Mesendoderm (in vitro differentiated cells): ENCODE results near the gene PRKAB1.

Source experiments
- DNase-seq: peaks from one replicate; pipeline ENCODE4 v3.0.0; 2013
- H2AK5ac ChIP-seq: 2 replicates; pipeline ENCODE4 v1.6.1; 2013; ENCODE audit warnings: low read length, inconsistent platforms
- H2BK120ac ChIP-seq: 2 replicates; pipeline ENCODE4 v1.6.1; 2013; ENCODE audit warnings: low read depth, mild to moderate bottlenecking, low read length, moderate library complexity, mixed read lengths
- H2BK15ac ChIP-seq: replicated peaks from 2 replicates; pipeline ENCODE4 v1.6.1; 2013; ENCODE audit warnings: low read depth, mild to moderate bottlenecking, moderate library complexity
- H2BK5ac ChIP-seq: 2 replicates; pipeline ENCODE4 v1.6.1; 2013; ENCODE audit warnings: low read length, inconsistent platforms
- H3K18ac ChIP-seq: 2 replicates; pipeline ENCODE4 v1.6.1; 2013; ENCODE audit warnings: mild to moderate bottlenecking, low read length, mixed read lengths
- H3K23ac ChIP-seq: one replicate; pipeline ENCODE4 v1.6.1; 2013; ENCODE audit warnings: low read length
- H3K27ac ChIP-seq: 2 replicates; pipeline ENCODE4 v1.5.1; 2013; ENCODE audit warnings: low read depth, mild to moderate bottlenecking, inconsistent platforms, low read length, moderate library complexity
- H3K27me3 ChIP-seq: 2 replicates; pipeline ENCODE4 v1.6.1; 2013; ENCODE audit warnings: low read length, control low read depth, mild to moderate bottlenecking, inconsistent platforms; ENCODE audit not compliant: insufficient read depth, poor library complexity
- H3K36me3 ChIP-seq: 2 replicates; pipeline ENCODE4 v1.6.1; 2013; ENCODE audit warnings: low read length, inconsistent platforms; ENCODE audit not compliant: control insufficient read depth, insufficient read depth
- H3K4ac ChIP-seq: one replicate; pipeline ENCODE4 v1.6.1; 2013; ENCODE audit warnings: low read depth, mild to moderate bottlenecking, low read length, moderate library complexity
- H3K4me1 ChIP-seq: 2 replicates; pipeline ENCODE4 v1.6.1; 2013; ENCODE audit warnings: low read depth, low read length, inconsistent platforms; ENCODE audit not compliant: control insufficient read depth
- H3K4me2 ChIP-seq: 2 replicates; pipeline ENCODE4 v1.6.1; 2013; ENCODE audit warnings: low read length
- H3K4me3 ChIP-seq: 2 replicates; pipeline ENCODE4 v1.5.1; 2013; ENCODE audit warnings: mild to moderate bottlenecking, low read length
- H3K56ac ChIP-seq: one replicate; pipeline ENCODE4 v1.6.1; 2013; ENCODE audit warnings: low read length
- H3K79me1 ChIP-seq: 2 replicates; pipeline ENCODE4 v1.6.1; 2013; ENCODE audit warnings: low read length, inconsistent platforms
- H3K79me2 ChIP-seq: 2 replicates; pipeline ENCODE4 v1.6.1; 2013; ENCODE audit warnings: mild to moderate bottlenecking, low read length; ENCODE audit not compliant: control insufficient read depth, insufficient read depth
- H3K9ac ChIP-seq: 2 replicates; pipeline ENCODE4 v1.6.1; 2013; ENCODE audit warnings: low read length, inconsistent platforms
- H4K5ac ChIP-seq: one replicate; pipeline ENCODE4 v1.6.1; 2013; ENCODE audit warnings: low read length
- H4K8ac ChIP-seq: one replicate; pipeline ENCODE4 v1.6.1; 2013; ENCODE audit warnings: low read depth, mild to moderate bottlenecking, control low read depth, low read length, moderate library complexity
- WGBS: extraction: QIAGEN DNeasy Blood & Tissue Kit; methylation state at CpG from one replicate; pipeline ENCODE4 v1.1.7; 2013; ENCODE audit warnings: low lambda C conversion rate, missing lambda C conversion rate; ENCODE audit not compliant: insufficient coverage; ENCODE audit errors: extremely low coverage; 5-methylcytosine and 5-hydroxymethylcytosine counted together

The PRKAB1 gene

DNA sequence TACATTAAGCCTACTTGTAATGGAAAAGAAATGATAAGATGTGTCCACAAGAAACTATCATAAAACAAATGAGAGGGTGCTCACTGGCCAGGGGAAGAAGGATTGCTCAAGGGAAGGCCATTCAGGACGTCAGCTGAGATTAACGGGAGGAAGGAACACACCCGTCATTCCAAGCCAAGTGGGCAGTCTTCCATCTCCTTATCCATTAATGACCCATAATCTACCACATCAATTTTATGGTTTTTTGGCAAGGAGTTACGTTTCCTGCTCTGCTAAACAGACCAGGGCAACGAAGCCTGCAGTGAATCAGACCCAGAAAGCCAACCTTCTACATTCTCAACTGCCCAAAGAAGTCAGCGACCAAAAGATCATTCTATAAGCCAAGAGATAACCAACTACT lies 25.1 kb downstream of the PRKAB1 start:
- Histone ChIP-seq H2BK120ac (no peak overlapping the region), H3K4me2 (no peak overlapping the region)
- no CpG with 5 or more reads among the region's 6 CpGs for WGBS

DNA sequence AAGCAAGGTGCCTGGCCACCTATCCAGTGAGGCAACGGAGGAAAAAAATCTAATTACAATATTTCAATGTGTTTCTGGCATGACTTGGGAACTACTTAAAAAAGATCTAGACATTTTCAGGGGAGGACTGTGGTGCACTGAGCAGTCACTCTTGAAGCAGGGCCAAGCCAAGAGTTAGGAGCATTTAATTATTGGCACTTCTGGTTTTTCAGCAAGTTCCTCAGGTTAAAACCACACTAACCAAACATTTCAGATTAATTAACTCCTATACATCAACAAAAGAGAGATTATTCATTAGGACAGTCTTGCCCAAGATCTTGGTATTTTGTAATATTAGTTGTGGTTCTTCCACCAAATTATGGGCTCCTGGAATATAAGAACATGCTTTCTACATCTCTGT lies 25.6 kb downstream of the PRKAB1 start:
- no peak overlapping the region for H3K56ac ChIP-seq
- H3K9ac ChIP-seq, result no peak overlapping the region
- H3K79me2 ChIP-seq, result no peaks in the 10 kb centered on the region
- H3K27ac ChIP-seq, result no peak overlapping the region
- no peak overlapping the region for H2BK120ac ChIP-seq
- no peak overlapping the region for H3K23ac ChIP-seq
- no CpG with 5 or more reads among the region's 1 CpG for WGBS
- H3K27me3 ChIP-seq, result no peaks in the 10 kb centered on the region
- no peak overlapping the region for H4K5ac ChIP-seq
- no peaks in the 10 kb centered on the region for H3K79me1 ChIP-seq
- no peak overlapping the region for H3K4ac ChIP-seq
- no peak overlapping the region for H4K8ac ChIP-seq
- no peak overlapping the region for H2AK5ac ChIP-seq
- no peak overlapping the region for H3K18ac ChIP-seq
- H3K4me3 ChIP-seq, result no peak overlapping the region
- H2BK15ac ChIP-seq, result no peak overlapping the region
- no peak overlapping the region for H3K4me2 ChIP-seq
- DNase-seq, result no peak
- H3K4me1 ChIP-seq, result no peaks in the 10 kb centered on the region
- no peak overlapping the region for H2BK5ac ChIP-seq
- no peaks in the 10 kb centered on the region for H3K36me3 ChIP-seq

More for the DNA sequence above, 25.1 kb downstream of the PRKAB1 start:
- Histone ChIP-seq H3K56ac (no peak overlapping the region), H3K9ac (no peak overlapping the region), H3K4ac (no peak overlapping the region), H3K4me3 (no peak overlapping the region), H4K8ac (no peak overlapping the region), H3K18ac (no peak overlapping the region), H3K79me2 (no peaks in the 10 kb centered on the region), H4K5ac (no peak overlapping the region), H3K79me1 (no peaks in the 10 kb centered on the region), H2BK5ac (no peak overlapping the region), H3K23ac (no peak overlapping the region), H2AK5ac (no peak overlapping the region), H2BK15ac (no peak overlapping the region), H3K27me3 (no peaks in the 10 kb centered on the region), H3K4me1 (no peaks in the 10 kb centered on the region), H3K27ac (no peak overlapping the region), H3K36me3 (no peaks in the 10 kb centered on the region)
- DNase-seq, result no peak

DNA sequence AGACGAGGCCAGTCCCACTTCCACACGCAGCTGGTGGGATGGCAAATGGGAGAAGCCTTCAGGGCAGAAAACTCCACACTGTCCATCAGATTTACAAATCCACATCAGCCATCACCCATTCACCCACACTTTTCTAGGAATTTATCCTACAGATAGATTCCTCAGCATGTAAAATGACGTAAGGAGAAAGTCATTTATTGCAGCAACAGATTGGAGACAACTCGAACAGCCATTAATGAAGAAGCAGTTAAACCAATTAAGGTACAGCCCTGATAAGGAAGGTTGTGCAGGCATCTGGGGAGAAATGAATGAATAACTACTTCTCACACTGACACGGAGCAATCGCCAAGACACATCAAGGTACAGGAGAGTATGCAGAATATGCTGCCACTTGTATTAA lies 26.2 kb downstream of the PRKAB1 start:
- Histone ChIP-seq H3K56ac (no peak overlapping the region), H4K8ac (no peak overlapping the region), H3K9ac (no peak overlapping the region), H3K4me3 (no peak overlapping the region), H3K23ac (no peak overlapping the region), H2AK5ac (no peak overlapping the region), H3K4me2 (no peak overlapping the region), H2BK5ac (no peak overlapping the region), H3K79me2 (no peaks in the 10 kb centered on the region), H3K36me3 (no peaks in the 10 kb centered on the region), H3K27me3 (no peaks in the 10 kb centered on the region), H2BK120ac (no peak overlapping the region), H3K4ac (no peak overlapping the region), H2BK15ac (no peak overlapping the region), H3K18ac (no peak overlapping the region), H3K79me1 (no peaks in the 10 kb centered on the region), H4K5ac (no peak overlapping the region), H3K27ac (no peak overlapping the region), H3K4me1 (no peaks in the 10 kb centered on the region)
- no CpG with 5 or more reads among the region's 6 CpGs for WGBS
- DNase-seq, result no peak

DNA sequence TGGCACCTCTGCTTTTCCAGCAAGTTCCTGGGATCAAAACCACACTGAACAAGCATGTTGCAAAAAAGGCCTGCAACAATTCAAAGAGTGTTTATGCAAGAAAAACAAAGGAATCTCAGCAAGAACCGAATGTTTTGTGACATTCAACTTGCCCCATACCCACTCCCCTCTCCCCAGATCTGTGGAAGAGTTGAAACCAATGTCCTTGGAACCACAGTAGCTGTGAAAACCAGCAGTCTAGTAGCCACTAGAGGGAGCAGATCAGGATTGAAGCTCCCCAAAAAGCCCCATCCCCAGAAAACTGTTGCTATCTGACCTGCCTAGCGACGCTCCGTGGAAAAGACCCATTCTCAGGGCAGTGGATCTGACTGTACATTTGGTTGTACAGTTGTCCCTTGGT lies 27.1 kb downstream of the PRKAB1 start:
- no peaks in the 10 kb centered on the region for H3K4me1 ChIP-seq
- H4K5ac ChIP-seq, result no peak overlapping the region
- H3K18ac ChIP-seq, result no peak overlapping the region
- peak; percentile 53 for DNase-seq
- no peak overlapping the region for H2BK120ac ChIP-seq
- no peaks in the 10 kb centered on the region for H3K79me2 ChIP-seq
- no peak overlapping the region for H3K4ac ChIP-seq
- H3K9ac ChIP-seq, result no peak overlapping the region
- H3K23ac ChIP-seq, result no peak overlapping the region
- no peak overlapping the region for H3K4me3 ChIP-seq
- H2BK5ac ChIP-seq, result no peak overlapping the region
- no peak overlapping the region for H4K8ac ChIP-seq
- H3K36me3 ChIP-seq, result peaks cover 2% of the 10 kb centered on the region
- no peak overlapping the region for H3K4me2 ChIP-seq
- no CpG with 5 or more reads among the region's 4 CpGs for WGBS
- no peak overlapping the region for H3K27ac ChIP-seq
- H3K79me1 ChIP-seq, result no peaks in the 10 kb centered on the region
- no peak overlapping the region for H3K56ac ChIP-seq
- H3K27me3 ChIP-seq, result no peaks in the 10 kb centered on the region
- no peak overlapping the region for H2AK5ac ChIP-seq
- H2BK15ac ChIP-seq, result no peak overlapping the region

DNA sequence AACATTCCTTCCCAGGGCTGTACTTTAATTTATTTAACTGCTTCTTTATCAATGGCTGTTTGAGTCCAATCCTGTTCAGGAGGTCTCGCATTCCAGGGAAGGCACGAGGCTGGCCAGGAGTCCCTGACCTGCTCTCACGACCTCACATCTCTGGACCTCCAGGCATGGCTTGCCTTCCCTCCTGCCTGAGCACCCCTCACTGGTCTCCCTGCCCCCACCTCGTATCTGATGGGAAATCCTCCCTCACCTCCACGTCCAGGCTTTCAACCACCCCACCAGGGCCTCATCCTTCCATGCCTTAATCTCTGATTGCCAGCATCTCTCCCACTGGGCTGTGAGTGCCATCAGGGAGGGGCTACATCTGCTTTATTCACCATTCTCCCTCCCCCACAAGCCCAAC lies 29.0 kb downstream of the PRKAB1 start:
- Histone ChIP-seq H2AK5ac (no peak overlapping the region), H3K79me2 (no peaks in the 10 kb centered on the region), H3K4me2 (no peak overlapping the region), H4K5ac (no peak overlapping the region), H3K56ac (no peak overlapping the region), H3K27ac (no peak overlapping the region), H3K4me3 (no peak overlapping the region), H2BK120ac (no peak overlapping the region), H3K4ac (no peak overlapping the region), H3K27me3 (no peaks in the 10 kb centered on the region), H2BK15ac (no peak overlapping the region), H2BK5ac (no peak overlapping the region), H3K18ac (no peak overlapping the region), H3K4me1 (no peaks in the 10 kb centered on the region), H3K23ac (no peak overlapping the region), H3K79me1 (no peaks in the 10 kb centered on the region), H4K8ac (no peak overlapping the region), H3K36me3 (peaks cover 6% of the 10 kb centered on the region), H3K9ac (no peak overlapping the region)
- WGBS, result no CpG with 5 or more reads among the region's 5 CpGs
- peak; percentile 61 for DNase-seq

DNA sequence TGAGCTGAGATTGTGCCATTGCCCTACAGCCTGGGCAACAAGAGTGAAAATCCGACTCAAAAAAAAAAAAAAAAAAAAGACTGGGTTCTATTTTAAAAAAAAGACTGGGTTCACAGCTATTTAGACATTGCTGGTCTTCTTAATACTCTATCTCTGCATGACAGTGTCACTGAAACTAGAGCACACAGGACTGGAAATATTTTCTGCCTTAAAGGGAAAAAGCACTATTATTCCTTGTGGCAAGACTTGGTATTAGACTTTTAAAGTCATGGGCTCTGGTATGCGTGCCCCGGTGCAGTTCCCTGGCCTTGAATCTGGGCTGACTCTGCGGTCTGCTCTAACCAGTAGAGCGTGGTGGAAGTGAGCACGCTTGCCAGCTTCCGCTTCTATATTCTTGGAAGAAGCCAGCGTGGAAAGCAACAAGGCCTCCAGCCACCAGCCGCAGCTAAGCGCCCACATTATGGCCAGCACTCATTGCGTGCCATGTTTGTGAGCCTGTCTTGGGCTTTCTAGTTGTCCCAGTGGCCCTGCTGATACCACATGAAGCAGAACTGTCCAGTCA lies 31.3 kb downstream of the PRKAB1 start:
- no peak for DNase-seq
- H3K4me3 ChIP-seq, result no peak overlapping the region
- H2BK15ac ChIP-seq, result no peak overlapping the region
- no peak overlapping the region for H3K9ac ChIP-seq
- no peaks in the 10 kb centered on the region for H3K79me2 ChIP-seq
- H3K4me1 ChIP-seq, result no peaks in the 10 kb centered on the region
- H3K18ac ChIP-seq, result no peak overlapping the region
- WGBS, result no CpG with 5 or more reads among the region's 11 CpGs
- H2AK5ac ChIP-seq, result no peak overlapping the region
- H3K56ac ChIP-seq, result no peak overlapping the region
- peaks cover 6% of the 10 kb centered on the region for H3K36me3 ChIP-seq
- no peak overlapping the region for H2BK5ac ChIP-seq
- no peak overlapping the region for H3K4me2 ChIP-seq
- no peak overlapping the region for H2BK120ac ChIP-seq
- no peak overlapping the region for H3K23ac ChIP-seq
- H3K27ac ChIP-seq, result no peak overlapping the region
- no peak overlapping the region for H4K8ac ChIP-seq
- no peak overlapping the region for H3K4ac ChIP-seq
- no peaks in the 10 kb centered on the region for H3K79me1 ChIP-seq
- no peak overlapping the region for H4K5ac ChIP-seq
- no peaks in the 10 kb centered on the region for H3K27me3 ChIP-seq
